Thyroid gland (tissue), 4 donors: ENCODE measurements around the gene CFC1.
"Not testable (repeated sequence)": the region's sequence is repeated elsewhere in the genome, so short reads cannot be mapped to it uniquely, and the experiment has no call there.

Experiments
- CTCF ChIP-seq, 6 experiments: fragments of 200-600 bp in 3 of 6; fragments of 450-650 bp in 3 of 6; sonication (generic) in 3 of 6; IDR thresholded peaks; one replicate each; pipeline ENCODE4 v1.5.1; 2016 to 2019; ENCODE audit warnings: antibody characterized with exemption in 6 of 6, mild to moderate bottlenecking in 2 of 6, inconsistent platforms in 1 of 6, moderate library complexity in 1 of 6
- POLR2A ChIP-seq, 2 donors: fragments of 450-650 bp; IDR thresholded peaks; one replicate each; pipeline ENCODE4 v1.6.1; 2017; ENCODE audit warnings: antibody characterized with exemption in 2 of 2, mild to moderate bottlenecking in 2 of 2, moderate library complexity in 1 of 2

DNA sequence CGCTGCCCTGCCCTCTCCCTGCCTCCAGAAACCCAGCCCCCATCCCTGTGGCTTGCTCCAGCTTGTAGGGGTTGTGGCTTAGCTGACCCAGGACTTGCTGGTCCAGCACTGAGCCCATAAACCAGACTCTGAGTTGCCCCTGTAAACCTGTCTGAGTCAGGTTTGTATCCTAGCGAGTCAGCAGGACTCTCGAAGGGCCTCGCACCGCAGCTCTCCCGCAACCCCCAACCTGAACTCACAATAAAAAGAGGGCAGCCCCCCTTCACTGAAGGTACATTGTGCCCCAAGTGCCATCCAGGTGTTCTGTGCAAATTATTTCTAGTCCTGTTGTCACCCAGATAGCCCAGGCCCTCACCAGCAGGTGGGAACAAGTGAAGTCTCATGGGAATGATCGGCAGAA, 17.9 kb downstream of the CFC1 start:
- not testable (repeated sequence) for TF ChIP-seq CTCF, POLR2A (IDR thresholded peaks at IDR 0.05)
